Endometrial microvascular endothelial cells (primary cell): ENCODE results near the gene GSTP1. TPM values are rescaled to one million over a fixed set of nuclear protein-coding genes. Genes with fewer than 3 reads are reported as not detected.
"Not testable (repeated sequence)": the region's sequence is repeated elsewhere in the genome, so short reads cannot be mapped to it uniquely, and the experiment has no call there.

Experiments used
- in situ Hi-C: cut with HindIII; loops from 2 replicates; pipeline ENCODE4 v1.10.0; 2017; ENCODE audit warnings: low sequenced_read_pairs, low pct_unique_long_range_greater_than_20kb; ENCODE audit errors: inconsistent ontology term
- total RNA-seq: library from RNA; depleted of rRNA; stranded (reverse); fragments of >200 nt; gene quantifications from one replicate; pipeline ENCODE4 v1.2.3, GENCODE V29; 2015; ENCODE audit errors: inconsistent ontology term

GSTP1 gene
- total RNA-seq, 1 donor from 2014 or later, result 1,295 TPM

DNA sequence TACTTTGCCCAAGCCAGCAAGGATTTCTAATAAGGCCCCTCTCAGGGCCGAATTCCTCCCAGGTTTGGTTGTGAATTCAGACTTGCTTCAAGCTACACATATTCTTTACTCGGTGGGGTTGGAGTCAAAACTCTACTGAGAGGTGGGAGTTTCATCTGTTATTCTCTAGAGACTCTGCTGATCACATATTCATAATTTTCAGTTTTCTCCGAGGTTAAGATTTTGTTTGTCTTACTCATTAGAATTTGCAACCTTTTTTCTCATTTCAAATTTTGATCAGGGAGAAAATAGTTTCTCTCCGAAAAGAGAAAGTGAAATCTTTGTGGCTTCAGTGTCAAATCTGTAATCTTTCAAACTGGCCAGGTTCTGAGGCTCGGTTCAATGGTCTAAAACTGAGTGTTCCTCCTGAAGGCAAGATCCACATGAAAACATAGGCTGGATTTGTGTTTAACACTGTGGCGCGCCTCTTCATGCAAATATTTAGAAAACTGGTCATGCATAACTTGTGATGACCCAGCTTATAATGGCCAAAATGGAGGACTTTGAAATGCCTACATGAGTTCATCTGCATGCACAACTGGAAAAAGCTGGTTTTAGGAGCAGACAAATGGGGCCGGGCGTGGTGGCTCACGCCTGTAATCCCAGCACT, 21.5 kb upstream of the GSTP1 start:
- in situ Hi-C loops, result no loop called here

DNA sequence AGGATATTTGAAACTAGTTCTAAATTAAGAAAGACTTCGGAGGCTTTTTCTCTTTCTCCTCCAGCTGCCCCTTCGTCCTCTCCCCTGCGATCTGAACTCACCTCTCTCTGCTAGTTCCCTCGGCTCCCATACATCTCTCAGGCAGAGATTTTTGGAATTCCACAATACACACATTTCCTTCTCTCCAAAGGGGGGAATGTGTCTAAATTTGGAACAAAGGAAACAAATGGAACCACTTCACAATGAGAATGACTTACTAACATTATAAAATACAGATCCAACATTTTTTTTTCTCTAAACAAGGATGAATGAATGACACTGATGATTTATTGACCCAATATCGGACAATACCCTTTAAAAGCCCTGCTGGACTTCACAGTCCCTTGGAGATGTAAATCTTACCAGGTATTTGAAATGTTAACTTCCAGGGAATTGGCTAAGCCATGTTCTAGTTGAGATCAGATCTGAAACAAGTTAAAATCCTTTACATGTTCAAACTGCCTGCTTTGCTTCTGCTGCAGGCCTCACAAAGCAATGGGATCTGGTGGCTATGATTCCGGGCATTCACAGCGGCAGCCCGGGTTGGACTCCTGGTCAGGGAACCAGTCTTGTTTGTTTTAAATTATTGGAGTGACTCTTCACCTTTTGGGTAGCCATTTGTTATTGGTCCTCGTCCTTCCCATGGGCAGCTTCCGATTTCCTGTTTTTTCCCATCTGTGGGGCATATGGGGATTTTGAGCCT, 20.5 kb upstream of the GSTP1 start:
- in situ Hi-C loops, result no loop called here

DNA sequence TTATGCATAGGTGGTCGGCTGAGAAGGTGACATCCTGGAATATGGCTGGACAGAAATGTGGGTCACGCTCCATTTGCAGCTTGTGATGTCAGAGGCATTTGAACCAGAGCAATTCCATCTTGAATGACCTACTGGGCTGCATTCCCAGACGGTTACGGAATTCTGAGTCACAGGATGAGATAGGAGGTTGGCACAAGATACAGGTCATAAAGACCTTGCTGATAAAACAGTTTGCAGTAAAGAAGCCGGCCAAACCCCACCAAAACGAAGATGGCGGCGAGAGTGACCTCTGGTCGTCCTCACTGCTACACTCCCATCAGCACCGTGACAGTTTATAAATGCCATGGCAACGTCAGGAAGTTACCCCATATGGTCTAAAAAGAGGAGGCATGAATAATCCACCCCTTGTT, 19.9 kb upstream of the GSTP1 start:
- in situ Hi-C loops, result not testable (repeated sequence)

DNA sequence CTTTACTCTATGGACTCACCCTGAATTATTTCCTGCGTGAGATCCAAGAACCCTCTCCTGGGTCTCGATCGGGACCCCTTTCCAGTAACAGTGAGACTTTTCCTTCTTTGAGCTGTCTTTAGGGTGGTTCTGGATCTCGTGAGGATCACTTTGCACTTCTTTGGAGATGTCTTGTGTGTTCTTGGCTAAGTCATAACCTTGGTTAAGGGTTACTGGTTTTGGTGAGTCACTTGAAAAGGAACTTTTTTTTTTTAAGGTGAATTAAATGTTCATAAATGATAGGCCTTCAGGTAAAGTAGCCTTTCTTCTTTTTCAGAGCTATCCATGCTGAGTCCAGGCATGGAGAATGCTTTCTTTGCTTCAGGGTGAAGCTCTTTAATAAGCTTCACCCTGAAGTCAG, 19.4 kb upstream of the GSTP1 start:
- in situ Hi-C loops, result no loop called here

DNA sequence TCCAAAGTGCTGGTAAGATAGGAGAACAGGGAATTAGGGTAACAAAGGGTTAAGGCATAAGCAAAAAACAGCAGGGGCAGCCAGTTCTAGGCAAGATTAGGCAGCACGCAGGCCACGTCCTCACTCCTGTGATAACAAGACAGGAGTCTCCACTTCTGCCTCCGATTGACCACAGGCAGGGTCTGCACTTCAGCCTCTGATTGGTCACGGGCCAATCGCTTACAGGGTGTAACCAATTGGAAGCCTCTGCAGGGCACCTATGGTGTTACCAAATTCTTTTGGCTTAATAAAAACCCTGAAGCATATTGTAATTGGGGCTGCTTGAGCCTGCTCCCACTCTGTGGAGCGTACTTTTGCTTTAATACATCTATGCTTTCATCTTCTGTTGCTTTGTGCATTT, 12.2 kb upstream of the GSTP1 start:
- in situ Hi-C loops, result no loop called here

DNA sequence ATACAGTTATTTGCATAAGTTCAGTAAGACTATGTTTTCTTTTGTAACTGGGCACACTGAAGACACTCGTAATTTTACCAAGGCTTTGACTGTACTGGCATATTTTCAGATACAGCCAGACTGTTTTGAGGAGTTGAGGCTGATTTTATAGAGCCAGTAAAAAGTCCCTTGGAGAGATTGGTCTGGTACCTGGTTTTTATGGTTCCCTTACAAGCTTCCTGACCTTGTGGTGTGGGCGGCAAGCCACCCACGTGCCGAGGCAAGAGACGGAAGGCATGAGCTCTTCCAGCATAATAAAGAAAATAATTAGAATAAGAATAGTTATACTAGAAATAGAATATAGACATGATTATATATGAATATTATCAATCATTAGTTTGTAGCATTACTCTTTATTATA, 11.3 kb upstream of the GSTP1 start:
- in situ Hi-C loops, result no loop called here

DNA sequence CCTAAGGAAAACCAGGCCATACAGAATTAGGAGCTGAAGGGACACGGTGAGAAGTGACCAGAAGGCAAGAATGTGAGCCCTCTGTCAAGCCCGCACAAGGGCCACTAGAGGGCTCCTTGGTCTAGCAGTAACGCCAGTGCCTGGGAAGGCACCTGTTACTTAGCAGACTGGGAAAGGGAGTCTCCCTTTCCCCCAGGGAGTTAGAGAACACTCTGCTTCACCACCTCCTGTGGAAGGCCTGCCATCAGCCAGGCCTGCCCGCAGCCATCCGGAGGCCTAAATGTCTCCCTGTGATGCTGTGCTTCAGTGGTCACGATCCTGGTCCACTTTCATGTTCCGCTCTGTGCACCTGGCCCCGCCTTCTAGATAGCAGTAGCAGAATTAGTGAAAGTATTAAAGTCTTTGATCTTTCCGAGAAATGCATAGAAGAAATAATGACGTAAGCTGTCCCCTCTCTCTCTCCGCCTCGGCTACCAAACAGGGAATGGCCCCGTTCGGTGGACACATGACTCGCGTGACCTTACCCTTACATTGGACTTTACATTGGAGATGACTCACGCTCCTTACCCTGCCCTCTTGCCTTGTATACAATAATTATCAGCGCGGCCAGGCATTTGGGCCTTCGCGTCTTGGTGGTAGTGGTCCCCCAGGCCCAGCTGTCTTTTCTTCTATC, 10.7 kb upstream of the GSTP1 start:
- in situ Hi-C loops, result no loop called here

DNA sequence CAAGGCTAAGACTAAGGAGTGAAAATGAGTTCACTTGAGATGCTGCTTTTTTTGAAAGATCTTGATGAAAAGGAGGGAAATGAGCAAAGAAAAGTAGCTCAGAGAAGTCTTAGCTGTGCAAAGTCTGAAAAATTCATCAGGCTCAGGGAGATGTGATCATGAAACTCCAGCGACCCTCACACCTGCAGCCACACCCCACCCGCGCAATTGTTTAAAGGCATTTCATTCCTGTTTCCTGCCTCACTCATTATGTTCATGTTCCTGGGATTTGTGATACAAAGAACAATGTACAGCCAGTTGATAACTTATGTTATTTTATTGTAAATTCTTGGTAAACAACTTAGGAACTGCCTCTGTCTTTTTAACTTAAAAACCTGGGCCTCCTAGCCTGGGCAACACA, 8.7 kb upstream of the GSTP1 start:
- in situ Hi-C loops, result no loop called here

DNA sequence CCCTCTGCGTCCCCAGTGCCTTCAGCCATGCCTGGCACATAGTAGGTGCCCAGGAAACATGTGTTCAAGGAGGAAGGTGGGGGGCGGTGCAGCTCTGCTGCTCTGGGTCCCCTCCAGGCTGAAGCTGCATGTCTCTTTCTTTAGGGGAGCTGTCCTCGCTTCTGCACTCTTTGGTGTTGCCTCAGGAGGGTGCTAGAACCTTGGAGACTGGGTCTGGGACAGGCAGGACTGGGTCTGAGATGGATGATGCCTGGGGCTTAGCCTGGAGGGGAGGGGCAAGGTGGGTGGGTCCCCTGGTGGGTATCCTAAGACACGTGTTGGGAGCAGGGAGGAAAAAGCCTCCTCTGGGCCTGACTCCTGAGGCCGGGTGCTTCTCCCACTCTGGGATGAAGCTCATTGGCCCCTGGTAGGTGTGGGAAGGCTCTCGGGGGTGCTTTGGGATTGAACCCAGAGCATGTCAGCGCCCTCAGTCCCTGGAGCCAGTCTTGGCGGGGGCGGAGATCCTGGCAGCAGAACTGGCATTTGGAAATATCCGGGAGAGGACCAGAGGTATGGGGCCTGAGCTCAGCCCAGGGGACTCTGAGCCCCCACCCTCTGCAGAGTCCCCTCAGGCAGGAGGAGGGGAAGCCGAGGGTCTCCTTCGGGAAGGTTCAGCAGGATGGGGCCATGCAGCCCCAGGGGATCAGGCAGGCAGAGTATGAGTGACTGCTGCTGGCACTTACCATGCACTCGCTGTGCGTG, 6.7 kb upstream of the GSTP1 start:
- in situ Hi-C loops, result no loop called here

DNA sequence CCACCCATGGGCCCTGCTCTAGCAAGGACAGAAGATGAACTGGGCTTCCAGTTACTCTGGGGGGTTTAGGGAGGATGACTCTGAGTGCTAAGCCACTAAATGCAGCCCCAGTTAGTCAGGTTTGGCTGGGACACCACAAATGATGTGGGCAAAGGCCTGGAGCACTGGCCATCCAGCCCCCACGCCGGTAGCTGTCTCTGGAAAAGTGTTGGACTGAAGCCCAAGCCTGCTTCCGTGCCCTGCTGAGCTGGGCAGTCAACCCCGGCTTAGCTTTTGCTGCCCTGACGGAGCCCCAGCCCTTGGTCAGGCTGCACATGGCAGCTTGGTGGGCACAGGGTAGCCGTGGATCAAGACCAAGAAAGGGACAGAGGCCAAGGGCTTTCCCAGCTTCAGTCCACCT, 5.7 kb upstream of the GSTP1 start:
- in situ Hi-C loops, result no loop called here

DNA sequence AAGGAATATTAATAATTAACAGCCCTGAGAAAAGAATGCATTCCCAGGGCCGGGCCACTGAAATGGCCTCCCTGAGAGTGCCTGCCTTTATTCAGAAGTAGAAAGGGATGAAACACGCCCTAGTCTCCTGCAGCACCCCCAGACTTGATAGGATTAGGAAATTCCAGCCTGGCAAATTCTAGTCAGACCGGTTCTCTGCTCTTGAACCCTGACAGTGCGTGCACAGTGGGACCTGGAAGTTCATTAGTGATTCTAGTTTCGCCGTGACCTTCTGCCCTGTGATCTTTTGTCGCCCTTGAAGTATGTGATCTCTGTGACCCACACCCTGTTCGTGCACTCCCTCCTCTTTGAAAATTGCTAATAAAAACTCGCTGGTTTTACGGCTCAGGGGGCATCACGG, 2.1 kb upstream of the GSTP1 start:
- in situ Hi-C loops, result no loop called here

DNA sequence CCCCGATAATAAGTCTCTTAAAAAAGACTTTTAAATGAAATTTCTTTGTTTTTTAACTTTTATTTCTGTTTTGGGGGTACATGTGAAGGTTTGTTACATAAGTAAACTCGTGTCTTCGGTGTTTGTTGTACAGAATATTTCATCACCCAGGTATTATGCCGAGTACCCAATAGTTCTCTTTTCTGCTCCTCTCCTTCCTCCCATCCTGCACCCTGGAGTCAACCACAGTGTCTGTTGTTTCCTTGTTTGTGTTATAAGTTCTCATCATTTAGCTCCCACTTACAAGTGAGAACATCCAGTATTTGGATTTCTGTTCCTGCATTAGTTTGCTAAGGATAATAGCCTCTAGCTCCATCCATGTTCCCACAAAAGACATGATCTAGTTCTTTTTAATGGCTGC, 1.6 kb upstream of the GSTP1 start:
- in situ Hi-C loops, result no loop called here

DNA sequence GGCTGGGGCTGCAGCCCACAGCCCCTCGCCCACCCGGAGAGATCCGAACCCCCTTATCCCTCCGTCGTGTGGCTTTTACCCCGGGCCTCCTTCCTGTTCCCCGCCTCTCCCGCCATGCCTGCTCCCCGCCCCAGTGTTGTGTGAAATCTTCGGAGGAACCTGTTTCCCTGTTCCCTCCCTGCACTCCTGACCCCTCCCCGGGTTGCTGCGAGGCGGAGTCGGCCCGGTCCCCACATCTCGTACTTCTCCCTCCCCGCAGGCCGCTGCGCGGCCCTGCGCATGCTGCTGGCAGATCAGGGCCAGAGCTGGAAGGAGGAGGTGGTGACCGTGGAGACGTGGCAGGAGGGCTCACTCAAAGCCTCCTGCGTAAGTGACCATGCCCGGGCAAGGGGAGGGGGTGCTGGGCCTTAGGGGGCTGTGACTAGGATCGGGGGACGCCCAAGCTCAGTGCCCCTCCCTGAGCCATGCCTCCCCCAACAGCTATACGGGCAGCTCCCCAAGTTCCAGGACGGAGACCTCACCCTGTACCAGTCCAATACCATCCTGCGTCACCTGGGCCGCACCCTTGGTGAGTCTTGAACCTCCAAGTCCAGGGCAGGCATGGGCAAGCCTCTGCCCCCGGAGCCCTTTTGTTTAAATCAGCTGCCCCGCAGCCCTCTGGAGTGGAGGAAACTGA, 731 bp downstream of the GSTP1 start:
- in situ Hi-C loops, result no loop called here

DNA sequence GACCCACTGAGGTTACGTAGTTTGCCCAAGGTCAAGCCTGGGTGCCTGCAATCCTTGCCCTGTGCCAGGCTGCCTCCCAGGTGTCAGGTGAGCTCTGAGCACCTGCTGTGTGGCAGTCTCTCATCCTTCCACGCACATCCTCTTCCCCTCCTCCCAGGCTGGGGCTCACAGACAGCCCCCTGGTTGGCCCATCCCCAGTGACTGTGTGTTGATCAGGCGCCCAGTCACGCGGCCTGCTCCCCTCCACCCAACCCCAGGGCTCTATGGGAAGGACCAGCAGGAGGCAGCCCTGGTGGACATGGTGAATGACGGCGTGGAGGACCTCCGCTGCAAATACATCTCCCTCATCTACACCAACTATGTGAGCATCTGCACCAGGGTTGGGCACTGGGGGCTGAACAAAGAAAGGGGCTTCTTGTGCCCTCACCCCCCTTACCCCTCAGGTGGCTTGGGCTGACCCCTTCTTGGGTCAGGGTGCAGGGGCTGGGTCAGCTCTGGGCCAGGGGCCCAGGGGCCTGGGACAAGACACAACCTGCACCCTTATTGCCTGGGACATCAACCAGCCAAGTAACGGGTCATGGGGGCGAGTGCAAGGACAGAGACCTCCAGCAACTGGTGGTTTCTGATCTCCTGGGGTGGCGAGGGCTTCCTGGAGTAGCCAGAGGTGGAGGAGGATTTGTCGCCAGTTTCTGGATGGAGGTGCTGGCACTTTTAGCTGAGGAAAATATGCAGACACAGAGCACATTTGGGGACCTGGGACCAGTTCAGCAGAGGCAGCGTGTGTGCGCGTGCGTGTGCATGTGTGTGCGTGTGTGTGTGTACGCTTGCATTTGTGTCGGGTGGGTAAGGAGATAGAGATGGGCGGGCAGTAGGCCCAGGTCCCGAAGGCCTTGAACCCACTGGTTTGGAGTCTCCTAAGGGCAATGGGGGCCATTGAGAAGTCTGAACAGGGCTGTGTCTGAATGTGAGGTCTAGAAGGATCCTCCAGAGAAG, 1.6 kb downstream of the GSTP1 start:
- in situ Hi-C loops, result no loop called here

DNA sequence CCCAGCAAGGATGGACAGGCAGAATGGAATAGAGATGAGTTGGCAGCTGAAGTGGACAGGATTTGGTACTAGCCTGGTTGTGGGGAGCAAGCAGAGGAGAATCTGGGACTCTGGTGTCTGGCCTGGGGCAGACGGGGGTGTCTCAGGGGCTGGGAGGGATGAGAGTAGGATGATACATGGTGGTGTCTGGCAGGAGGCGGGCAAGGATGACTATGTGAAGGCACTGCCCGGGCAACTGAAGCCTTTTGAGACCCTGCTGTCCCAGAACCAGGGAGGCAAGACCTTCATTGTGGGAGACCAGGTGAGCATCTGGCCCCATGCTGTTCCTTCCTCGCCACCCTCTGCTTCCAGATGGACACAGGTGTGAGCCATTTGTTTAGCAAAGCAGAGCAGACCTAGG, 2.3 kb downstream of the GSTP1 start:
- in situ Hi-C loops, result no loop called here

DNA sequence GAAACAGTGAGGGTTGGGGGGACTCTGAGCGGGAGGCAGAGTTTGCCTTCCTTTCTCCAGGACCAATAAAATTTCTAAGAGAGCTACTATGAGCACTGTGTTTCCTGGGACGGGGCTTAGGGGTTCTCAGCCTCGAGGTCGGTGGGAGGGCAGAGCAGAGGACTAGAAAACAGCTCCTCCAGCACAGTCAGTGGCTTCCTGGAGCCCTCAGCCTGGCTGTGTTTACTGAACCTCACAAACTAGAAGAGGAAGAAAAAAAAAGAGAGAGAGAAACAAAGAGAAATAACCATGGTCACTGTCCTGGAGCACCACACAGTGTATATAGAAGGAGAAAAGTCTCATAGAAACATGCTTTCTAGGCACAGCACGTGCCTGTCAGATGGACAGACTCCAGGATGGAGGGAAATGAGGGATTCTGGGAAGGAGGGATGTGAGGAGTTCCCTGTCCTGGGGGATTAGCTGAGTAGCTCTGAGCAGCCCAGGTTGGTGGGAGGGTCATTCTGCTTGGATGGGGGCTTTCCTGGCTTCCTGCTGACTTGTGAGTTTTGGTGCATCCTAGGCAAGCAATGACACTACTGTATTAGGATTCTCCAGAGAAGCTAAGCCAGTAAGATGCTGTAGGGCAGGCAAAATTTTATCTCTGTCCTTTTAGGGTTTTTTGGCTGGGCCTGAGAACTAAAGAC, 3.1 kb downstream of the GSTP1 start:
- in situ Hi-C loops, result no loop called here

DNA sequence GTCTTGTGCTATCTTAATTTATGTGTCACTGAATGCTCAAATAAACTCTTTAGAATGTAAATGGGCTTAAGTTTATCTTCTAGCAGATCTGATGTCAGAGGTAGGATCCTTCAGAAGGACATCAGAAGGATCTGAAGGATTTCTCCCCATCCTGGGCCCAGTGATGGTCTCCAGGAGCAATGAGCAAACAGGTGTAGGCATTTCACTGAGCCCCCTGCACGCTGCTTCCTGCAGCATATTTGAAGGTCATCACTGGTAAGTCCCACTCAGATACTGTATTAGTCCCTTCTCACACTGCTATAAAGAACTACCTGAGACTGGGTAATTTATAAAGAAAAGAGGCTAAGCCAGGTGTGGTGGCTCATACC, 4.5 kb downstream of the GSTP1 start:
- in situ Hi-C loops, result no loop called here
